GM18951 (cell line): ENCODE results near the gene AMBRA1.

Experiments
- POLR2A ChIP-seq: IDR thresholded peaks from 4 replicates; pipeline ENCODE4 v1.6.1; 2011; ENCODE audit warnings: mild to moderate bottlenecking; ENCODE audit not compliant: insufficient read length, insufficient read depth; ENCODE audit errors: extremely low read depth
- in situ Hi-C: fragments of 300-500 bp; cut with MboI; formaldehyde crosslinking; loops from one replicate; pipeline ENCODE4 v1.12.0; 2022; ENCODE audit warnings: low sequenced_read_pairs, mixed read lengths, inconsistent platforms; ENCODE audit not compliant: unreplicated experiment

The AMBRA1 gene

DNA sequence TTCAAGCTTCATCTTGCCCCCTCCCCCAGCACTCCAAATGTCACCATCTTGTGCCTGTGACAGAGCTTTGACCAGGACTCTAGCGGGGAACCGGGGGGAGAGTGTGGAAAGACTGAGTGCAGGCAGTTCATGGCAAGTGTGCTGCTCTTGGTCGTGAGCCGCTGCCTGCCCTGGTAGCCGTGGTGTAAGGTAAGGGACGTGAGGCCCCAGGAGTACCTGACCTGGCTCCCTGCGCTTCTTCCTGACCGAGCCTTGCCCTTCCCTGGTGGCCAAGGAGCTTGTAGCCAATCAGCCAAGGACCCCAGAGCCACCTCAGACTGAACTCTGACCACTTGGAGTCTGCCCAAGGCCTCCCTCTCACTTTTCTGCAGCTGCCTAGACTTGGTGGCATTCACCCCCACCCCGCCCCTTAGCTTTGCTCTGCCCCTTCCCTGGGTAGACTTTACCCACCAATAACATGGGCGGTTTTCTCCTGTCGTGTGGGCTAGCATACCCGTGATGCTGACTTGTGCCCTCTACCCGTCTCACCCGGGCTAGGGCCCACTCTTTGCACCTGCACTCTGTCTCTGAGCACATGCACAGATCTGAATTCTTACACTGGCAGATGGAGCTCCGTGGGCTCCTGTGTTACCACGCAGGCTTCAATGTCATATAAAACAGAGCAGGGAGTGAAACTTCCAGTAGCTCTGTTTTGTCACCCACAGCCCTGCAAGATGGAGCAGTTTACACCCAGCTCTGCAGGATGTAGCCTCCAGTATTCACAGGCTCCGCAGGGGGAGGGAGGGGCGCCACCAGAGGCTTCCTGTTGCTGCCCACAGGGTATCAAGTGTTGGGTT is 245.0 kb downstream of the AMBRA1 start:
- in situ Hi-C loops, result no loop called here
- no peak for TF ChIP-seq POLR2A

DNA sequence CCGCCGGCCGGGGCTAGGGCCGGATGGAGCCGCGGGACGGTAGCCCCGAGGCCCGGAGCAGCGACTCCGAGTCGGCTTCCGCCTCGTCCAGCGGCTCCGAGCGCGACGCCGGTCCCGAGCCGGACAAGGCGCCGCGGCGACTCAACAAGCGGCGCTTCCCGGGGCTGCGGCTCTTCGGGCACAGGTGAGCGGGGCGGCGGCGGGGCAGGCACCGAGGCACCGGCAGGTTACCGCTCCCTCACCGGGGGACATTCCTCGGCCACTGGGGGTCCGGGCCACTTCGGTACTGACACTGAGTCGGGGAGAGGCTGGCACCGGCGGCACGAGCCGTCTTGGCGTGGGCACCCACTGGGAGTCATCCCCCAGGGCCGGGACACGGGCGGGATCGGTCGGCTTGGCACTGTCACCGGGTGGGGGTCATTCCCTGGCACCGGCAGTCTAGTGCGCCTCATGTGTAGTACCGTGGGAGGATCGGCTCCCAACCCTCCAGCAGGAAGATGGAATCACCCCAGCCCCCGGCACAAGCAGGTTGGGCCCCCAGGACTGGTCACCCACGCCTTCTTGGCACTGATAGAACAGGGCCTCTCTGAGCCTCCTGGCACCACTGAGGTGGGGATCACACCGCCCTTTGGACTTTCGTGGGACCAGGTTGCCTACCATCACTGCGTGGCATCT is 246.0 kb downstream of the AMBRA1 start:
- no peak for TF ChIP-seq POLR2A

DNA sequence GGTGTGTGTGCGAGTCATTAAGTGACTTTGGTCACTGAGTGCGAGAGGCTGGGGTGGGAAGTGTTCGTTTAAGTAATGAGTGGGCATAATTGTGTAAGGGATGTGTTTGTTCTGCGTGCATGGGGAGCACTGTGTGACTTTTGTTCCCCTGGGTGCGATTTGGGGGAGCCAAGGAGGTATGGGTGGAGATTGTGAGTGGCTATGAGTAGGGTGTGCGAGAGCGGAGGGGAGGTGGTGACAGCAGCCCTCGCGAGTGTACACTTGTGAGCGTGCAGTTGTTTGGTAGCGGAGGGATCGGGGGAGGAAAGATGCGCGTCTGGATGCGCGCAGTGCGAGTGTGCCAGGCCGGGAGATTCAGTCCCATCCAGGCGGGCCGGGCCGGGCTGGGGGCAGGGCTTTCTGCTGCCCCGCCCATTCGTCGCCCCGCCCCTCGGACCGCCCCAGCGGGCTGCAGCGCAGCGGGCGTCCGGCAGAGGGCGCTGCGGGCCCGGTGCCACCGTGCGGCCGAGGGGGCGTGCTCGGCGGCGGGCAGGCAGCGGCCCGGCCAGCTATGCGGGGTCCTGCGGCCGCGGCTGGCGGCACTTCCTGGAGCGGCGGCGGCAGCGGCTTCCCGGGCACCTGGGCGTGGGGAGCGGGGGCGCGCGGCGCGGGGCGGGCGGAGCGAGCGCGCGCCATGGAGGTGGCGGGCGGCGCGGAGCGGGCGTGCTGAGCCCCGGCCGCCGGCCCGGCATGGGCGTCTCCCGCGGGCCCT is 246.8 kb downstream of the AMBRA1 start, which contains the start of gene DGKZ:
Gene DGKZ (plus strand): TSS at position 578 of the 751 bp plus-strand sequence. CDS start 197 bp downstream, outside the sequence.
- in situ Hi-C loops, result no loop called here

More for the DNA sequence above, 246.0 kb downstream of the AMBRA1 start:
- in situ Hi-C loops, result no loop called here

More for the DNA sequence above, 246.8 kb downstream of the AMBRA1 start, which contains the start of gene DGKZ:
- TF ChIP-seq POLR2A, result peak; percentile 75
